ENCODE data around the gene USP3. TPM values are rescaled to one million over a fixed set of nuclear protein-coding genes. Genes with fewer than 3 reads are reported as not detected.

The USP3 gene
- total RNA-seq, 1 donor from 2014 or later = 17.2 TPM

- H3K4me1 ChIP-seq = peaks cover 76% of the 10 kb centered on the region
- H3K27me3 ChIP-seq (ENCODE audit: low read depth) = no peaks in the 10 kb centered on the region
- no peak for DNase-seq
- H3K4me3 ChIP-seq = no peak overlapping the region
- TF ChIP-seq, protein P1, sequence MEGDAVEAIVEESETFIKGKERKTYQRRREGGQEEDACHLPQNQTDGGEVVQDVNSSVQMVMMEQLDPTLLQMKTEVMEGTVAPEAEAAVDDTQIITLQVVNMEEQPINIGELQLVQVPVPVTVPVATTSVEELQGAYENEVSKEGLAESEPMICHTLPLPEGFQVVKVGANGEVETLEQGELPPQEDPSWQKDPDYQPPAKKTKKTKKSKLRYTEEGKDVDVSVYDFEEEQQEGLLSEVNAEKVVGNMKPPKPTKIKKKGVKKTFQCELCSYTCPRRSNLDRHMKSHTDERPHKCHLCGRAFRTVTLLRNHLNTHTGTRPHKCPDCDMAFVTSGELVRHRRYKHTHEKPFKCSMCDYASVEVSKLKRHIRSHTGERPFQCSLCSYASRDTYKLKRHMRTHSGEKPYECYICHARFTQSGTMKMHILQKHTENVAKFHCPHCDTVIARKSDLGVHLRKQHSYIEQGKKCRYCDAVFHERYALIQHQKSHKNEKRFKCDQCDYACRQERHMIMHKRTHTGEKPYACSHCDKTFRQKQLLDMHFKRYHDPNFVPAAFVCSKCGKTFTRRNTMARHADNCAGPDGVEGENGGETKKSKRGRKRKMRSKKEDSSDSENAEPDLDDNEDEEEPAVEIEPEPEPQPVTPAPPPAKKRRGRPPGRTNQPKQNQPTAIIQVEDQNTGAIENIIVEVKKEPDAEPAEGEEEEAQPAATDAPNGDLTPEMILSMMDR (IDR thresholded peaks at IDR 0.05; ENCODE audit: borderline replicate concordance) = no peak
- H3K36me3 ChIP-seq = no peaks in the 10 kb centered on the region
- H3K27ac ChIP-seq (replicated peaks) = no peak overlapping the region
- H3K9me3 ChIP-seq (replicated peaks) = no peaks in the 10 kb centered on the region
- intact Hi-C loops (cut with micrococcal nuclease) = loop anchor here (10.0 kb wide), 1 partner anchor 47 kb away; no protein-coding TSS in a partner anchor
Observed at GRCh38 chr15:63507878-63508818, 3.8 kb downstream of the USP3 start.

DNA sequence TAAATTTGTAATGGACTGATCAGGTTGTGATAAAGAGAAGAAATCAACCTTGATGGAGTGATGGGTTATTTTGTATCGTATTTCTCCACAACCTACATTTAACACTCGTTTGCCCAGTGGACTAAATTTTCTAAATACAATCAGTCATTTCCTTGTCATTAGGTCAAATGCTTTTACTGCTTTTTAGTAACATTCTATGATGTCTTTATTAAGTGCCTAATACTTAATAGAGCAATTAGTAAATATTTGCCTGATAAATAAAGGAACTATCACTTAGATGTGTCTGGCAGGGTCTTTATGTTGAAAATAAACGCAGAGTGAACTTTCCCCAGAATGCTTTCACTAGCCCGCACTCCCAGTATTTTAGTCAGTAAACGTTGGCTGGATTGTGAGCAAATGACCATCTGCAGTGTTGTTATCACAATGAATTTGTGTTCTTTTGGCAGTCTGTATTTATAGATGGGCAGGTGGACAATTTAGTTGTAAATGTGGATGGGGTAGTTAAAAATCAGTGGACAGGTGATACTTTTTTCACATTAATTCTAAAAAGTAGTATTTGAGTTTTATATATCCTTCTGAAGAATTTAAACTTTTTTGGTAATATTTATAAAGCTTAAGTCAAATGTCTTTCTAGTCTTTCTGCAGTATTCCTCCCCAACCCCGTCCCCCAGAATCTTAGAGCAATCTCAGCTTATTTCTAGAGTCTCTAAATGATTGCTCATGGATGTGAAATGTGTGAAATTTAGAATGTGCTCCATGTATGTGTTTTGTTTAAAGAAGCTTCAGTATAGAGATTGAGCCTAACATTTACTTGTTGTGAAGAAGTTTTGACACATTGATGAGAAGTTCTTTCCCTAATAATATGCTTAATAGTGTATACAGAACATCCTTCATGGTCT lies 4.9 kb downstream of the USP3 start:
- DNase-seq = no peak
- no peaks in the 10 kb centered on the region for H3K9me3 ChIP-seq (replicated peaks)
- TF ChIP-seq, protein P1 (IDR thresholded peaks at IDR 0.05; ENCODE audit: borderline replicate concordance) = no peak
- H3K27ac ChIP-seq (replicated peaks) = no peak overlapping the region
- intact Hi-C loops (cut with micrococcal nuclease) = loop anchor here (10.0 kb wide), 1 partner anchor 45 kb away; no protein-coding TSS in a partner anchor
- H3K36me3 ChIP-seq = no peaks in the 10 kb centered on the region
- H3K27me3 ChIP-seq (ENCODE audit: low read depth) = no peaks in the 10 kb centered on the region
- peaks cover 73% of the 10 kb centered on the region for H3K4me1 ChIP-seq
- no peak overlapping the region for H3K4me3 ChIP-seq

DNA sequence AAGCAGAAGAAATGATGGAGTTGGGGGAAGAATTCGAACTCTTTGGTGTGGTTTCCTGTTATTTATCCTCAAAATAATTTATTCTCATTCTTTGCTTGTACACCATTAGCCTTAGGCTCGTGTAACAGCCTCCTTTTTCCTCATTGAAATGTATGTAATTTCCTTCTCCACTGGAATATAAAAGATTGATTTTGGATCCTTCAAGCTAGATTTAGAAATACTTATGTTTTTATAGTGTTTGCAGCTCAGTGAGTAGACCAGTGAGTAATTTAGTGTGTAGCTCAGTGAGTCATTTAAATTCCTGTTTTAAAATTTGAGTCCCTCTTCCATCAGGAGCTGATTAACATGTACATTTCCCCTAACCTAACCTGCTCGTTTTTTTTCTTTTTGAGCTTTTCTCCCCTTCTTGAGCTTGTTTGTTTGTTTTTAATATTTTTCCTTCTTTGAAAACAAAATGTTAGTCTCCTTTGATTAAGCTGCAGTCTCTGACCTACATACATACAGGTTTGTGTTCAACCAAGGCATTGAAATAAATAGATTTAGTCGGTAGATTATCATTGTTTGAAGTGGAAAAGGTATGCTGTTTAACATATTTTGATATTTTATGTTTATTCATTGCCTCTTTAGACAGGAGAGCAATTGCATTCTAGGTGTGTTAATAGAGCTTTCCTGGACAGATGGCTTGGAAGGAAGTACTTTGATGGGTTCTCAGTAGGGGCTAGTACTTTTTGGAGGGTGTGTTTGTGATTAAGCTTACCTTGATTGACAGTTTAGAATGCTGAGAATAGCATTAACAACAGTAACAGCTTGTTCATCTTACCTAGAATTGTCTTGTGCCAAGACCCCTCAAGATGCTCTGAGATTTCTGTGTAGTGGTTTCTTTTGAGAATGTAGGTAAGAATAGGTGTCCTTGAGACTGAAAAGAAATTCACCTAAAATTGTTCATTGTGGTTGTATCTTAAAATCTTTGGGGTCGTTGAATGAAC lies 5.9 kb downstream of the USP3 start:
- Histone ChIP-seq H3K4me3 (no peak overlapping the region), H3K27ac (replicated peaks) (no peak overlapping the region), H3K27me3 (ENCODE audit: low read depth) (no peaks in the 10 kb centered on the region), H3K36me3 (no peaks in the 10 kb centered on the region), H3K9me3 (replicated peaks) (no peaks in the 10 kb centered on the region), H3K4me1 (peaks cover 78% of the 10 kb centered on the region)
- intact Hi-C loops (cut with micrococcal nuclease) = loop anchor here (10.0 kb wide), 1 partner anchor 45 kb away; no protein-coding TSS in a partner anchor
- DNase-seq = no peak
- TF ChIP-seq, protein P1 (IDR thresholded peaks at IDR 0.05; ENCODE audit: borderline replicate concordance) = no peak

GRCh38 chr15:63512148-63512547 lies 7.8 kb downstream of the USP3 start:
- intact Hi-C loops (cut with micrococcal nuclease) = no loop called here
- TF ChIP-seq, protein P1 (IDR thresholded peaks at IDR 0.05; ENCODE audit: borderline replicate concordance) = no peak
- DNase-seq = no peak
- H3K27me3 ChIP-seq (ENCODE audit: low read depth) = no peaks in the 10 kb centered on the region
- peaks cover 79% of the 10 kb centered on the region for H3K4me1 ChIP-seq
- H3K36me3 ChIP-seq = no peaks in the 10 kb centered on the region
- H3K27ac ChIP-seq (replicated peaks) = no peak overlapping the region
- H3K4me3 ChIP-seq = no peak overlapping the region
- no peaks in the 10 kb centered on the region for H3K9me3 ChIP-seq (replicated peaks)

Data from left ventricle myocardium inferior (tissue), 1 donor.